Neural progenitor cell (in vitro differentiated cells): ENCODE measurements around the gene ARMC3.

ENCODE experiments used
- CTCF ChIP-seq: fragments of 200-600 bp; sonication (generic); IDR thresholded peaks from 2 replicates; pipeline ENCODE4 v1.5.1; 2017; ENCODE audit warnings: antibody characterized with exemption, mild to moderate bottlenecking
- EZH2 ChIP-seq: fragments of 200-600 bp; sonication (generic); IDR thresholded peaks from 2 replicates; pipeline ENCODE4 v1.6.1; 2017; ENCODE audit warnings: antibody characterized with exemption, mild to moderate bottlenecking, moderate library complexity
- EZH2phosphoT487 ChIP-seq: fragments of 200-600 bp; sonication (generic); IDR thresholded peaks from 2 replicates; pipeline ENCODE4 v1.6.1; 2017; ENCODE audit warnings: antibody characterized with exemption

GRCh38 chr10:23034790-23035189, 106.9 kb downstream of the ARMC3 start:
- TF ChIP-seq EZH2 (no peak), CTCF (no peak), EZH2phosphoT487 (no peak)
